H1 (cell line): Measurements from ENCODE around the gene VAMP4. TPM values are rescaled to one million over a fixed set of nuclear protein-coding genes. Genes with fewer than 3 reads are reported as not detected.
A peak's percentile ranks its signal among the peaks of the same experiment; 100 is the strongest.

Experiments used
- CTCF ChIA-PET: fragments of 300-600 bp; sonication (Branson Sonifier 250); formaldehyde crosslinking; loops from one replicate; lab custom pipeline; 2021; ENCODE audit not compliant: partially characterized antibody; lab: Charles Lee
- POLR2A ChIA-PET: fragments of 300-600 bp; sonication (Branson Sonifier 250); formaldehyde crosslinking; loops from one replicate; lab custom pipeline; 2021; ENCODE audit warnings: inconsistent platforms; ENCODE audit not compliant: partially characterized antibody; lab: Charles Lee
- DNase-seq, 2 experiments: peaks; one replicate each; pipeline versions ENCODE4 v3.0.0 to v3.0.0-alpha.2; 2010 to 2022; ENCODE audit warnings: low spot score in 2 of 2, low read depth in 1 of 2, mixed read lengths in 1 of 2
- FAIRE-seq: peaks from 2 replicates; lab custom pipeline; 2011; peaks lifted over from hg19 to GRCh38; lab: Jason Lieb, UNC
- H2AFZ ChIP-seq: 2 replicates; pipeline ENCODE4 v1.8.1; 2012; ENCODE audit warnings: low read length, inconsistent platforms
- H2AK5ac ChIP-seq: 2 replicates; pipeline ENCODE4 v1.6.1; 2013; ENCODE audit warnings: low read depth, low read length
- H2BK120ac ChIP-seq: replicated peaks from 2 replicates; pipeline ENCODE3; 2013; ENCODE audit warnings: low read depth, low read length, inconsistent platforms
- H2BK12ac ChIP-seq: 2 replicates; pipeline ENCODE4 v1.6.1; 2013; ENCODE audit warnings: low read depth, low read length
- H2BK15ac ChIP-seq: 2 replicates; pipeline ENCODE4 v1.6.1; 2013; ENCODE audit warnings: low read length
- H2BK20ac ChIP-seq: 2 replicates; pipeline ENCODE4 v1.6.1; 2013; ENCODE audit warnings: low read length
- H2BK5ac ChIP-seq: 2 replicates; pipeline ENCODE4 v1.6.1; 2013; ENCODE audit warnings: low read depth, low read length
- H3K14ac ChIP-seq: 2 replicates; pipeline ENCODE4 v1.6.1; 2013; ENCODE audit warnings: inconsistent platforms; ENCODE audit not compliant: insufficient read length
- H3K18ac ChIP-seq: 2 replicates; pipeline ENCODE4 v1.6.1; 2013; ENCODE audit warnings: low read length; ENCODE audit errors: extremely low read depth
- H3K23ac ChIP-seq: 2 replicates; pipeline ENCODE4 v1.6.1; 2013; ENCODE audit warnings: inconsistent platforms; ENCODE audit not compliant: insufficient read length
- H3K23me2 ChIP-seq: 2 replicates; pipeline ENCODE4 v1.6.1; 2013; ENCODE audit warnings: low read depth, low read length
- H3K27ac ChIP-seq: 2 replicates; pipeline ENCODE4 v1.6.1; 2011; ENCODE audit warnings: low read depth, low read length, inconsistent platforms
- H3K27me3 ChIP-seq, 4 experiments: replicated peaks in 1 of 4; 1 replicate in 1 of 4; 2 replicates in 3 of 4; pipeline versions ENCODE4 v1.6.1 to v1.8.1; 2011 to 2013; ENCODE audit warnings: low read length in 3 of 4, mild to moderate bottlenecking in 3 of 4, inconsistent platforms in 2 of 4, mixed read lengths in 2 of 4, moderate library complexity in 1 of 4; ENCODE audit not compliant: control insufficient read depth in 3 of 4, insufficient read depth in 3 of 4; ENCODE audit errors: extremely low read depth in 1 of 4
- H3K36me3 ChIP-seq, 4 experiments: 2 replicates each; pipeline versions ENCODE4 v1.6.1 to v1.8.1; 2011 to 2013; ENCODE audit warnings: mild to moderate bottlenecking in 4 of 4, low read length in 3 of 4, moderate library complexity in 2 of 4, control low read depth in 1 of 4, inconsistent platforms in 1 of 4; ENCODE audit not compliant: insufficient read depth in 4 of 4, control insufficient read depth in 2 of 4
- H3K4ac ChIP-seq: replicated peaks from 2 replicates; pipeline ENCODE3; 2013; ENCODE audit warnings: low read length, low read depth, mixed read lengths, inconsistent platforms; ENCODE audit not compliant: insufficient read length
- H3K4me1 ChIP-seq, 4 experiments: replicated peaks in 1 of 4; 1 replicate in 1 of 4; 2 replicates in 3 of 4; pipeline versions ENCODE4 v1.6.1 to v1.8.1; 2011 to 2013; ENCODE audit warnings: low read length in 3 of 4, inconsistent platforms in 2 of 4, mixed read lengths in 1 of 4; ENCODE audit not compliant: insufficient read depth in 4 of 4, control insufficient read depth in 3 of 4
- H3K4me2 ChIP-seq, 2 experiments: 2 replicates each; pipeline versions ENCODE4 v1.6.1 to v1.8.1; 2011 to 2013; ENCODE audit warnings: low read depth in 2 of 2, low read length in 2 of 2, control low read depth in 1 of 2, inconsistent platforms in 1 of 2, mild to moderate bottlenecking in 1 of 2; ENCODE audit not compliant: insufficient read depth in 1 of 2
- H3K4me3 ChIP-seq, 4 experiments: fragments of 200-600, 300-600 bp in 1 of 4; sonication (generic), shearing (Covaris generic), sonication (Bioruptor Twin) in 1 of 4; 2 replicates each; pipeline versions ENCODE4 v1.5.1 to v1.8.1; 2011 to 2016; ENCODE audit warnings: low read length in 4 of 4, low read depth in 3 of 4, control low read depth in 2 of 4, inconsistent platforms in 2 of 4, mild to moderate bottlenecking in 2 of 4, mixed read lengths in 1 of 4, moderate library complexity in 1 of 4; ENCODE audit not compliant: insufficient read depth in 2 of 4; ENCODE audit errors: extremely low read depth in 1 of 4
- H3K56ac ChIP-seq: replicated peaks from 2 replicates; pipeline ENCODE3; 2013; ENCODE audit warnings: low read depth, mild to moderate bottlenecking, mixed read lengths, low read length, inconsistent platforms; ENCODE audit not compliant: insufficient read length
- H3K79me1 ChIP-seq: 2 replicates; pipeline ENCODE4 v1.6.1; 2013; ENCODE audit warnings: low read depth, low read length, control low read depth
- H3K79me2 ChIP-seq, 2 experiments: 2 replicates each; pipeline versions ENCODE4 v1.6.1 to v1.8.1; 2012 to 2013; ENCODE audit warnings: low read length in 2 of 2, mild to moderate bottlenecking in 2 of 2, inconsistent platforms in 1 of 2; ENCODE audit not compliant: insufficient read depth in 2 of 2, control insufficient read depth in 1 of 2
- H3K9ac ChIP-seq, 4 experiments: replicated peaks in 1 of 4; 1 replicate in 1 of 4; 2 replicates in 3 of 4; pipeline versions ENCODE4 v1.6.1 to v1.8.1; 2011 to 2013; ENCODE audit warnings: low read depth in 3 of 4, low read length in 3 of 4, control low read depth in 2 of 4, mild to moderate bottlenecking in 2 of 4, moderate library complexity in 2 of 4, inconsistent platforms in 1 of 4; ENCODE audit errors: extremely low read depth in 1 of 4
- H3K9me3 ChIP-seq, 2 experiments: 2 replicates each; pipeline versions ENCODE4 v1.6.1 to v1.8.1; 2012 to 2013; ENCODE audit warnings: mild to moderate bottlenecking in 2 of 2, moderate library complexity in 2 of 2, control low read depth in 1 of 2, inconsistent platforms in 1 of 2, low read depth in 1 of 2, low read length in 1 of 2, mixed read lengths in 1 of 2; ENCODE audit not compliant: insufficient read depth in 2 of 2
- H4K20me1 ChIP-seq, 2 experiments: replicated peaks in 1 of 2; 2 replicates each; pipeline versions ENCODE3 to v1.8.1; 2011 to 2013; ENCODE audit warnings: inconsistent platforms in 2 of 2, low read length in 2 of 2, mild to moderate bottlenecking in 1 of 2; ENCODE audit not compliant: insufficient read depth in 2 of 2, control insufficient read depth in 1 of 2
- H4K5ac ChIP-seq: 2 replicates; pipeline ENCODE4 v1.6.1; 2013; ENCODE audit warnings: low read length, low read depth, mixed read lengths, inconsistent platforms; ENCODE audit not compliant: insufficient read length
- H4K8ac ChIP-seq: 2 replicates; pipeline ENCODE4 v1.8.0; 2013; ENCODE audit warnings: mild to moderate bottlenecking, moderate library complexity, low read length, inconsistent platforms; ENCODE audit not compliant: insufficient read depth; ENCODE audit errors: extremely low read depth
- H4K91ac ChIP-seq: replicated peaks from 2 replicates; pipeline ENCODE3; 2013; ENCODE audit warnings: low read length, mixed read lengths, inconsistent platforms; ENCODE audit not compliant: insufficient read length
- CTCF ChIP-seq, 3 experiments: IDR thresholded peaks; 1 replicate in 2 of 3; 2 replicates in 1 of 3; pipeline versions ENCODE4 v1.5.1 to v1.6.1; 2011; ENCODE audit warnings: low read length in 3 of 3, mild to moderate bottlenecking in 3 of 3, inconsistent platforms in 2 of 3, low read depth in 1 of 3, moderate library complexity in 1 of 3; ENCODE audit not compliant: insufficient read depth in 1 of 3; ENCODE audit errors: control extremely low read depth in 1 of 3
- EP300 ChIP-seq, 2 experiments: IDR thresholded peaks; 1 replicate in 1 of 2; 2 replicates in 1 of 2; pipeline ENCODE4 v1.6.1; 2011 to 2012; ENCODE audit warnings: low read depth in 2 of 2, low read length in 2 of 2, mild to moderate bottlenecking in 2 of 2, borderline replicate concordance in 1 of 2, inconsistent platforms in 1 of 2, moderate library complexity in 1 of 2
- HDAC6 ChIP-seq: IDR thresholded peaks from one replicate; pipeline ENCODE4 v1.7.1; 2012; ENCODE audit warnings: low read depth, mild to moderate bottlenecking, inconsistent platforms, low read length, moderate library complexity
- SIX5 ChIP-seq: IDR thresholded peaks from 2 replicates; pipeline ENCODE4 v1.6.1; 2011; ENCODE audit warnings: mild to moderate bottlenecking, low read depth, low read length
- TBP ChIP-seq: IDR thresholded peaks from 2 replicates; pipeline ENCODE4 v1.6.1; 2011; ENCODE audit warnings: low read depth, low read length, improper control_type of control experiment
- USF2 ChIP-seq: IDR thresholded peaks from 2 replicates; pipeline ENCODE4 v1.6.1; 2011; ENCODE audit warnings: low read length, improper control_type of control experiment
- WGBS, 2 experiments: shearing (Covaris generic) in 1 of 2; methylation state at CpG; one replicate each; pipeline versions ENCODE4 v1.1.6 to v1.1.7; 2013 to 2015; ENCODE audit warnings: low lambda C conversion rate in 2 of 2, mixed read lengths in 2 of 2, inconsistent platforms in 1 of 2, low coverage in 1 of 2, missing lambda C conversion rate in 1 of 2; ENCODE audit not compliant: insufficient replicate concordance in 2 of 2, insufficient coverage in 1 of 2, insufficient read length in 1 of 2; ENCODE audit errors: extremely low coverage in 1 of 2, missing lambda C conversion rate in 1 of 2; 5-methylcytosine and 5-hydroxymethylcytosine counted together
- polyA plus RNA-seq, 7 experiments: library from polyadenylated mRNA; depleted of rRNA in 3 of 7; stranded (reverse) in 5 of 7; unstranded in 2 of 7; fragments of >200 nt in 5 of 7; fragments of 200-250 nt in 2 of 7; gene quantifications; 1 replicate in 5 of 7; 2 replicates in 1 of 7; 4 replicates in 1 of 7; pipeline versions ENCODE4 v1.2.1 to v1.2.3, GENCODE V29; 2011 to 2013; ENCODE audit warnings: missing spikeins in 2 of 7, mixed read lengths in 2 of 7
- total RNA-seq: library from RNA; stranded (reverse); fragmentation: NEBNext Ultra II Directional; extraction: Animal tissue kit (Norgen Biotek cat#: 25700); gene quantifications from 2 replicates; pipeline ENCODE4 v1.2.1, GENCODE V29; 2021

VAMP4 gene
- total and polyA plus RNA-seq, 2 of the 8 experiments (the other 6 are each of a cell fraction or from before 2014, with no cell fraction given) = 1.6 to 13.9 TPM

GRCh38 chr1:171754971-171755370 is 13.1 kb upstream of the VAMP4 start:
- FAIRE-seq = no peak
- H2BK5ac ChIP-seq = peak overlapping the region; percentile 98; the same call in 1 of the 2 replicates
- no peak overlapping the region for H3K23ac ChIP-seq
- no peak overlapping the region for H3K56ac ChIP-seq
- no peak overlapping the region for H3K4me3 ChIP-seq
- H3K4me1 ChIP-seq = peaks cover 2 to 12% (median 6%) of the 10 kb centered on the region in 4 experiments; a peak in 4 of 7 replicates
- no peak overlapping the region for H3K4ac ChIP-seq
- peaks cover 11 to 17% of the 10 kb centered on the region in 2 experiments for H3K9me3 ChIP-seq
- no peak overlapping the region for H3K14ac ChIP-seq
- 100% methylated on average over 1 of the region's 1 CpG; no CpG with 5 or more reads in 1 of the 2 experiments for WGBS, 2 experiments
- no peaks in the 10 kb centered on the region for H3K79me1 ChIP-seq
- peaks cover 0 to 1% (median 0%) of the 10 kb centered on the region in 4 experiments; a peak in 1 of 7 replicates for H3K27me3 ChIP-seq
- H4K20me1 ChIP-seq = no peaks in the 10 kb centered on the region
- no peak for DNase-seq
- no peak overlapping the region for H3K4me2 ChIP-seq
- peaks cover 0 to 3% (median 0%) of the 10 kb centered on the region in 4 experiments; a peak in 1 of 8 replicates for H3K36me3 ChIP-seq
- H3K27ac ChIP-seq = no peak overlapping the region
- no peak overlapping the region for H4K8ac ChIP-seq
- ChIA-PET CTCF (interaction anchor here (3.2 kb wide), 1 partner anchor 109 kb away, joined by 10 read pairs; no protein-coding TSS in a partner anchor), POLR2A (interaction anchor here (1.1 to 1.7 kb wide), 2 partner anchors 12 to 30 kb away, joined by 3 to 9 read pairs; no protein-coding TSS in a partner anchor)
- H4K5ac ChIP-seq = no peak overlapping the region
- peak overlapping the region; percentile 60; the same call in 1 of the 2 replicates for H2AFZ ChIP-seq
- no peak overlapping the region for H2BK15ac ChIP-seq
- no peak overlapping the region for H4K91ac ChIP-seq
- H2BK20ac ChIP-seq = peak overlapping the region; percentile 49; the same call in 1 of the 2 replicates
- H2BK12ac ChIP-seq = peak overlapping the region; percentile 93
- 0 out of 2 replicates have a peak, but pooled peaks cover 3% of the 10 kb centered on the region for H3K23me2 ChIP-seq
- H3K9ac ChIP-seq = no peak overlapping the region
- H3K18ac ChIP-seq = peak overlapping the region; percentile 62; the same call in 1 of the 2 replicates
- no peak overlapping the region for H2BK120ac ChIP-seq
- 0 out of 2 replicates have a peak overlapping the region, but pooled peaks have one; percentile 27 for H2AK5ac ChIP-seq
- H3K79me2 ChIP-seq = no peaks in the 10 kb centered on the region
- TF ChIP-seq EP300 (IDR thresholded peaks at IDR 0.05; ENCODE audit: borderline replicate concordance in 1 of 2, low read depth in 2 of 2, low read length in 2 of 2) (no peak), HDAC6 (no peak), SIX5 (no peak), CTCF (IDR thresholded peaks at IDR 0.05; ENCODE audit: control extremely low read depth in 1 of 3, insufficient read depth in 1 of 3, low read depth in 1 of 3, low read length in 3 of 3) (no peak), USF2 (no peak), TBP (no peak)
